GM18951 (cell line): ENCODE data around the gene SPTAN1.
A peak's percentile ranks its signal among the peaks of the same experiment; 100 is the strongest.
"Not testable (repeated sequence)": the region's sequence is repeated elsewhere in the genome, so short reads cannot be mapped to it uniquely, and the experiment has no call there.

Source experiments
- POLR2A ChIP-seq: IDR thresholded peaks from 4 replicates; pipeline ENCODE4 v1.6.1; 2011; ENCODE audit warnings: mild to moderate bottlenecking; ENCODE audit not compliant: insufficient read length, insufficient read depth; ENCODE audit errors: extremely low read depth
- in situ Hi-C: fragments of 300-500 bp; cut with MboI; formaldehyde crosslinking; loops from one replicate; pipeline ENCODE4 v1.12.0; 2022; ENCODE audit warnings: low sequenced_read_pairs, mixed read lengths, inconsistent platforms; ENCODE audit not compliant: unreplicated experiment

Gene SPTAN1

DNA sequence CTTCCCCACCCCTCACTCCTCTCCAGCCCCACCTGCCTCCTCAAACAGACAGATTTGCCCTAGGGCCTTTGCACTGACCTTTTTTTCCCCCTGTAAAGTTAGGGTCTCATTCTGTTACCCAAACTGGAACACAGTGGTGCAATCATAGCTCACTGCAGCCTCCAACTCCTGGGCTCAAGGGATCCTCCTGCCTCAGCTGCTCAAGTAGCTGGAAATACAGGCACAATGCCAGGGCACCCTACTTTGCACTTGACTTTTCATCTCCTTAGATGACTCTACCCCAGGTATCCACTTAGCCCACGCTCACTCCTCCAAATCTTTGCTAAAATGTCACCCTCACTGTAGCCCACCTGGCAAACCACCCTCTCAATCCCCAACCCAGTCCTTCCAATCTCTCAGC is 102.1 kb downstream of the SPTAN1 start:
- in situ Hi-C loops: no loop called here
- TF ChIP-seq POLR2A: no peak

DNA sequence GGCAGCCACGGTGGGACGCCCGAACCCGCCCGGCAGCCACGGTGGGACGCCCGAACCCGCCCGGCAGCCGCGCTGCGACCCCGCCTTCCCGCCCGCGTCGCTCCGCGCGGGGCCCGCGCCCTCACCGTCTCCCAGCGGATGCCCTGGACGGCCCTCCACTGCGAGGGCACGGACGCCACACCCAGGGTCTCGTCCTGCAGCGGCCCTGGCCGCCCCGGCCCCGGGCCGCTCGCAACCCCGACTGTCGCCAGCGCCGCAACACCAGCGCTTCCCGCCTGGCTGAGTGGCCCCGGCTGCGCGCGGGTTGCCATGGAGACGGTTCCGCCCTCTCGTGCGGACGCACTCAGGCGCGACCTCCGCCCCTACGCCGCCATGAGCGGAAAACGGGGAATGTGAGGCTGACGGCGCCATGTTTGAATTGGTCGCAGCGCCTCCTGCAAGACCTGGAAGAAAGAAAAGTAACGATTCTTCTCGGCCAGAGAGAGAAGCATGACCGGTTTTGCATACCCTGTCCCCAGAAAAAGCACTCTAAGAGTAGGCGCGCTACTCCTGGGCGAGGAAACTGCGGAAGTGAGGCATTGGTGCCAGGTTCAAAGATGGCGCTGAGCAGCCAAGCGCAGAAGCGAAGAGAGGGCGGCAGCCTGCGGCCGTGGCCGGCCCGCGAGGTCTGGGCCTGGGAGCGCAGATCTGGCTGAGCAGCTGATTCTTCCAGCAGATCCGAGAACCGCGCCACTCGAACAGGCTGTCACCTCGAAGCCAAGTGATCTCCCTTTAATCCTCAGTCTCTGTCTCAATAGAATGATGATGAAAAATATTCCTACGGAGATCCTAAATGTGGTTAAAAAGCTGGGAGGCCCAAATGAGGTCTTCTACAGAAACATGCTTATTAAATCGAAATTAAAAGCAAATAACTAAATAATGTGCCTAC is 104.3 kb downstream of the SPTAN1 start, which contains the start of gene DYNC2I2:
Gene DYNC2I2 (minus strand): TSS at position 432 of the 928 bp plus-strand sequence. CDS start 121 bp downstream, at position 311.
- in situ Hi-C loops: no loop called here
- peak; percentile 75 for TF ChIP-seq POLR2A

DNA sequence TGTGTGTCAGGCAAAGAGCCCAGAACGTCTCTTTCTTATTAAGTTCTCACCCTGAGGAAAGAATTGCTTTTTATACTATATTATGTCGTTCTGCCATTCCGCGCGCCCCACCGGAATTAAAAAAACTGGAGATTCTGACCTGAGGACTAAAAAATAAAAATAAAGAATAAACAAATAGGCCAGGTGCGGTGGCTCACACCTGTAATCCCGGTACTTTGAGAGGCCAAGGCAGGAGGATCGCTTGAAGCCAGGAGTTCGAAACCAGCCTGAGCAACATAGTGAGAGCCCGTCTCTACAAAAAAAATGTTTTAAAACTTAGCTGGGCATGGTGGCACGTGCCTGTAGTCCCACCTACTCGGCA is 104.9 kb downstream of the SPTAN1 start:
- TF ChIP-seq POLR2A: no peak
- in situ Hi-C loops: no loop called here

DNA sequence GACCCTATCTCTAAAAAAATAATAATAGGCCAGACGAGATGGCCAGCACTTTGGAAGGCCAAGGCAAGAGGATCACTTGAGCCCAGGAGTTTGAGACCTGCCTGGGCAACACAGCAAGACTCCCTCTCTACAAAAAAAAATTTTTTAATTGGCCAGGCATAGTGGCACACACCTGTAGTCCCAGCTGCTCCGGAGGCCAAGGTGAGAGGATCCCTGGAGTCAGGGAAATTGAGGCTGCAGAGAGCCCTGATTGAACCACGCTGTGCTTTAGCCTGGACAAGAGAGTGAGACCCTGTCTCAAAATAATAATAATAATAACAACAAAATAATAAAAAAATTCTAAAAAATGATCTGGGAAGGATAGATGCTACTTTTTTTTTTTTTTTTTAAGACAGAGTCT is 105.4 kb downstream of the SPTAN1 start:
- TF ChIP-seq POLR2A: no peak
- in situ Hi-C loops: no loop called here

DNA sequence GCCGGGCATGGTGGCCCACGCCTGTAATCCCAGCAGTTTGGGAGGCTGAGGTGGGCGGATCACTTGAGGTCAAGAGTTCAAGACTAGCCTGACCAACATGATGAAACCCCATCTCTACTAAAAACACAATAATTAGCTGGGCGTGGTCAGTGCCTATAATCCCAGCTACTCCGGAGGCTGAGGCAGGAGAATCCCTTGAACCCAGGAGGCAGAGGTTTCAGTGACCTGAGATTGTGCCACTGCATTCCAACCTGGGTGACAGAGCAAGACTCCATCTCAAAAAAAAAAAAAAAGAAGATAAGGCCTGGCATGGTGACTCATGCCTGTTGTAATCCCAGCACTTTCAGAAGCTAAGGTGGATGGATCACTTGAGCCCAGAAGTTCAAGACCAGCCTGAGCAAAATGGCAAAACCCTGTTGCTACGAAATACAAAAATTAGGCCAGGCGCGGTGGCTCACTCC is 114.1 kb downstream of the SPTAN1 start:
- in situ Hi-C loops: not testable (repeated sequence)

DNA sequence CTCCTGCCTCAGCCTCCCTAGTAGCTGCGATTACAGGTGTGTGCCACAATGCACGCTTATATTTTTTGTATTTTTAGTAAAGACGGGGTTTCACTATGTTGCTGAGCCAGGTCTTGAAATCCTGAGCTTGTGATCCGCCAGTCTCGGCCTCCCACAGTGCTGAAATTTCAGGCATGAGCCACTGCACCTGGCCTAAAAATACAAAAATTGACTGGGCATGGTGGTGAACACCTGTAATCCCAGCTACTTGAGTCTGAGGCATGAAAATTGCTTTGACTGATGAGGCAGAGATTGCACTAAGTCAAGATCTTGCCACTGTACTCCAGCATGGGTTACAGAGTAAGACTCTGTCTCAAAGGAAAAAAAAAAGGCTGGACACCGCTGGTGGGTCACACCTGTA is 117.4 kb downstream of the SPTAN1 start:
- in situ Hi-C loops: no loop called here

DNA sequence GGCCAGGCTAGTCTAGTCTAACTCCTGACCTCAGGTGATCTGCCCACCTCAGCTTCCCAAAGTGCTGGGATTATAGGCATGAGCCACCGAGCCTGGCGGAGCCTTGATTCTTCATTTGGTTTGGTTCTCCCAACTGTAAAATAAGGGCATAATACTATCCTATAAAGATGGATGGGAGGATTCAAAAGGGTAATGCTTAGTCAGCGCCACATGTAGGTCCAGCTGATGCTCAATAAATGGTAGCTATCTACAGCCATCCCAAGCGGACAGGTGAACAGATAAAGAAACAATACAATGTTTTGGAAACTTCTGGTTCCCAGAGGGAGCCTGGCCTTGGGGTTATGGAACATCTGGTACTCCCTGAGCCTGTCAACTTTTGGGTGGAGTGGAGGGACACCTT is 123.0 kb downstream of the SPTAN1 start:
- no peak for TF ChIP-seq POLR2A
- in situ Hi-C loops: no loop called here

More for the DNA sequence above, 117.4 kb downstream of the SPTAN1 start:
- TF ChIP-seq POLR2A: no peak

DNA sequence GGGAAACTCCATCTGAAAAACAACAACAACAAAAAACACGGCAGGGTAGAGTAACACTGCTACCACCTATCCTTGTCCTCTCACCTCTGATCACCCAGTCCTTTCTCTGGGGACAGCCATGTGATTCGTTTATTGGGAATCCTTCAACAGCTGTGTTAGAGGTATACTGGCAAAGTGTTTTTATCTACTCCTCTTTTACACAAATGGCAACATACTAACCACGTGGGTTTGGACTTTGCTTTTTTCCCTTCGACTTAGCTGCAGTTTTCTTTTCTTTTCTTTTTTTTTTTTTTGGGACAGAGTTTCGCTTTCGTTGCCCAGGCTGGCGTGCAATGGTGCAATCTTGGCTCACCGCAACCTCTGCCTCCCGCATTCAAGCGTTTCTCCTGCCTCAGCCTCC is 125.4 kb downstream of the SPTAN1 start:
- in situ Hi-C loops: no loop called here
- TF ChIP-seq POLR2A: no peak
